HG03521 (cell line): ENCODE data around the gene TMSB4Y.

Experiments used
- ATAC-seq: cut with Tn5 transposase; IDR thresholded peaks from one replicate; pipeline ENCODE4 v1.9.1; 2021; ENCODE audit warnings: mild to moderate bottlenecking, moderate library complexity; ENCODE audit not compliant: unreplicated experiment

Gene TMSB4Y

GRCh38 chrY:13703568-13703968 lies at the start of gene TMSB4Y:
Gene TMSB4Y (plus strand): TSS chrY:13703899.
- peak; percentile 90 for ATAC-seq

- no peak for ATAC-seq
These were observed 39.5 kb upstream of the TMSB4Y start for GRCh38 chrY:13664162-13664561.

DNA sequence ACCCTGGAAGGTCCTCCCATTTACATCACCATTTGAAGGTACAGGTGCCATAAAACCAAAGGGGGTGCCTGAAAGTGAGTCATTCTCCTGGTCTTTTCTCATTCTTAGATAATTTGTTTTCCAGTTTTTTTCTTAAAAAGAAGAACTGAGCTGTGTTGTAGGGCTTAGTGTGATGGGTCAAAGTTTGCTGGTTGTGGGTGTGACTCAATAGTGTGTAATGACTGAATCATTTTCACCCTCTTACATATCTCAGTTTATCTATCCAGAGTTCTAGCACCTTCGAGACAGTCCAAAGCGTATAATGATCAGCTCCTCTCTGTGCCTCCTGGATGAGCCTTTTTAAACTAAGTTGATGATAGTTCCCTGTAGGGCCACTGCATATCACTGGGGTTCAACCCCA lies 32.6 kb upstream of the TMSB4Y start:
- no peak for ATAC-seq

DNA sequence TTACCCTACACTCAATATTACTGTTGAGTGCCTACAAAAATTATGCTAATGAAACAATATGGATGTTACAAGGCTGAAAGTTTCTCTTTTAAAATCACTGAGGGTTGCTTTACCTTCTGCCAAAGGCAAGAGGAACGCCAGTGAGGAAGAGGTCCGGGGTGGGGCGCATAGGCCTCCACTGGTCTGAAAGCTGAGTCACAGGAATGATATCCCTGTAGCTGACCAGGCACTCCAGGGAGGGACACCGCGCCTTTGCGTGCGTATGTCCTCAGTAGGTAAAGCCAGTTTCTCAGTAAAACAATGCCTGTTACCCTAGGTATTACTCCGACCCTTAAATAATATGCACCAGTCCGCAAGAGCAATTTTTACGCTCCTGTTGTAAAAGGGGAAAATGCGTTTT lies 1.4 kb upstream of the TMSB4Y start:
- ATAC-seq, result no peak

DNA sequence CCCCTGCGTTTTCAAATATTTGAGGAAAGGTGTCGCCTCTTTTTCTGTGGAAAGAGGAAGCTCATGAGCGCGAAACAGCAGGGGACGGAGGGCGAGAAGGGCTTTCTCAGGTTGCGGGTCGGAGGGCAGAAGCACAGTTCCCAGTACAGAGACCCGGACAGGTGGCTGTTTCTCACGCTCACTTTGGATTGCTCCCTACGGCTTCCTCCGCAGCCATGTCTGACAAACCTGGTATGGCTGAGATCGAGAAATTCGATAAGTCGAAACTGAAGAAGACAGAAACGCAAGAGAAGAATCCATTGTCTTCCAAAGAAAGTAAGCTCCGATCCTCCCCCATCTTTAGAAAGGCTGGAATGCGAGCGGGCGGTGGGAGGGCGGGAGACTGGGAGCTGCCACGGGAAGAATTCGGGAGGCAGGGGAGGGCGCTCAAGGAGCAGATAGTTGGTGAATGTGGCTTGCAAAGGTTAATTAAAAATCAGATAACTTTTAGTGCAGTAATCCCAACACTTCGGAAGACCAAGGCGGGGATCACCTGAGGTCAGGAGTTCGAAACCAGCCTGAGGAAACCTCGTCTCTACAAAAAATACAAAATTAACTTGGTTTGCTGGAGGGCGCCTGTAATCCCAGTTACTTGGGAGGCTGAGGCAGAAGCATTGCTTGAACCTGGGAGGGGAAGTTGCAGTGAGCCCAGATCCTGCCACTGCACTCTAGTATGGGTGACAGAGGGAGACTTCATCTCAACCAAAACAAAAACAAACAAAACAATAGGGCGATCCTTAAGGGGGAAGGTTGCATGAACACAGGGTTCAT lies 627 bp downstream of the TMSB4Y start:
- no peak for ATAC-seq

DNA sequence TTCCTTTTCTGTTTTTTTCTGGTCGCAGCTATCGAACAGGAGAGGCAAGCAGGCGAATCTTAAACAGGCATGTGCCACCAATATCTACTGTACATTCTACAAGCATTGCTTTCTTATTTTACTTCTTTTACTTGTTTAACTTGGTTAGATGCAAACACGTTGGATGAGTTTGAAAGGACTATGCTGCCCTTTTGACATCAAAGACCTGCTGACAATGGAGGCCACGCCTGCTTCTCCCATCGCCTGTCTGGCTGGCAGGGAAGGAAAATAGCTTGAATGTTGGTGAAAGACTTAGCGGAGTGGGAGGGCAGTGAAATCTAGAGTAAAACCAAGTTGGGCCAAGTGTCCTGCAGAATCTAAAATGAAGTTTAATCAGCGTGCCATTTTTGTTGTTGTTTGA lies 1.5 kb downstream of the TMSB4Y start:
- ATAC-seq, result no peak

DNA sequence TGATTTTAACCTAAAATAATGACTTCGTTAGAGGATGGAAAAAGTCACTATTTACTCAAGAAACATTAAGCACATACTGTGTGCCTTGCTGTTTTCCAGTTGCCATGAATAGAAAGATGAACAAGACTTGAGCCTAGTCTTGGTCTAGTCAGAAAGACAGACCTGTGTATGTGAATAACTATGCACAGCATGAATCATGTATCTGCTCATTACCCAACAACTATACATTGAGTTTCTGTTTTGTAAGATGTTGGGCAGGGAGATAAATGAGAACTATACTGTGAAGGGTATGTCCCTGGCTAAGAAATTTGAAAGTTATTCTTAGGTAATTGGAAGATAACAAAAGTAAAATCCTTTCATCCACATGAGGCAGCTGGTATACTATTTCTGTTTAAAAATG lies 4.3 kb downstream of the TMSB4Y start:
- no peak for ATAC-seq

DNA sequence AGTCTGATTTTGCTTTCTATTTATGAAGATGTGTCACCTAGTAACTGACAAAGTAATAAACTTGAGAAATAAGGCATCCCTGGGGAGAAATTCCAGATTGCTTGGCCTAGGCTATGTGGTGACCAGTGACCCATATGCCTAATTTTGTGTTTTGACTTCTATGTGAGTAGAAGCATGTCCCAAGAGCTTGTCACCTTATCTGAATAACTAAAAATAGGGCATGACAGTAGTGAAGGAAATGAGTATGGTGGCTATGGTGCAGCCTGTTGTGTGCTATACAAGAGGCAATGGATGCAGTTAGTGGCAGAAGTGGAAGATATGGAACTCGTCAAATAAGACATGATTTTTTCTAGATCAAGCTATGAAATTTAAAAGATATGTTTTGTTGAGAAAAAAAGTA lies 15.3 kb downstream of the TMSB4Y start:
- no peak for ATAC-seq

DNA sequence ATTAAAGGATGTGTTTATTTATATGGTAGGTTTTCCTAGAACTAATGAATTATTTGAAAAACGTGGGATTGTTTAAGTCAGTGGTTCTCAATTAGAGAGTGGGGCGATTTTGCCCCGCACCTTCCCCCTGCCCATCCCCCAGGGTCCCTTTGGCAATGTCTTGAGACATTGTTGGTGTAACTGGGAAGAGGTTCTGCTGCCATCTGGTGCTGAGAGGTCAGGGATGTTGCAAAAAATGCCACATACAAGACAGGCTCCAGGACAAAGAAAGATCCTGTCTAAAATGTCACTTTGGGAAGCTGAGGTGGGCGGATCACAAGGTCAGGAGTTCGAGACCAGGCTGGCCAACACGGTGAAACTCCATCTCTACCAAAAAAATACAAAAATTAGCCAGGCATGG lies 25.8 kb downstream of the TMSB4Y start:
- ATAC-seq, result no peak

GRCh38 chrY:13738618-13739017 lies 34.9 kb downstream of the TMSB4Y start:
- ATAC-seq, result no peak

GRCh38 chrY:13751289-13752071 lies 47.8 kb downstream of the TMSB4Y start:
- ATAC-seq, result peak; percentile 92

DNA sequence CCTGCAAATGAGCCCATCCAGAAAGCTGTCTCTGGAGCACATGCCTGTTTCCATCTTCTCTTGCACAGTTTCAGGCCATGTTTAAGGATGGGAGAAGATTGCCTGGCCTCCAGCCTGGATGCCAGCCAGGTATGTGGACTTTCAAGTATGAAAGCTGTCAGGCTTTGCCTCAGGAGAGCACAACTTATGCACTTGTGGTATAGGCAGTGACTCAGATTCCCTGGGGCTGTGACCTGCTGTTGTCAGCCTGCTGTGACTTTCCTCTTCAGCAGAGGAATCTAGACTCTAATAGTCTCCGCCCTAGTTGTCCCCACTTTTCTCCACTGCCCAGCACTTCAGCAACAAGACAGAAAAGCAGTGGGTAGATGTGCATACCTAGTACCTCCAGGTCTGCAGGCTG lies 51.0 kb downstream of the TMSB4Y start:
- no peak for ATAC-seq
